AG08396 (cell line): ENCODE data around the gene GRK1.

Experiments
- DNase-seq: peaks from one replicate; pipeline ENCODE4 v3.0.0; 2012; ENCODE audit warnings: low spot score, mixed read lengths

GRK1 gene

DNA sequence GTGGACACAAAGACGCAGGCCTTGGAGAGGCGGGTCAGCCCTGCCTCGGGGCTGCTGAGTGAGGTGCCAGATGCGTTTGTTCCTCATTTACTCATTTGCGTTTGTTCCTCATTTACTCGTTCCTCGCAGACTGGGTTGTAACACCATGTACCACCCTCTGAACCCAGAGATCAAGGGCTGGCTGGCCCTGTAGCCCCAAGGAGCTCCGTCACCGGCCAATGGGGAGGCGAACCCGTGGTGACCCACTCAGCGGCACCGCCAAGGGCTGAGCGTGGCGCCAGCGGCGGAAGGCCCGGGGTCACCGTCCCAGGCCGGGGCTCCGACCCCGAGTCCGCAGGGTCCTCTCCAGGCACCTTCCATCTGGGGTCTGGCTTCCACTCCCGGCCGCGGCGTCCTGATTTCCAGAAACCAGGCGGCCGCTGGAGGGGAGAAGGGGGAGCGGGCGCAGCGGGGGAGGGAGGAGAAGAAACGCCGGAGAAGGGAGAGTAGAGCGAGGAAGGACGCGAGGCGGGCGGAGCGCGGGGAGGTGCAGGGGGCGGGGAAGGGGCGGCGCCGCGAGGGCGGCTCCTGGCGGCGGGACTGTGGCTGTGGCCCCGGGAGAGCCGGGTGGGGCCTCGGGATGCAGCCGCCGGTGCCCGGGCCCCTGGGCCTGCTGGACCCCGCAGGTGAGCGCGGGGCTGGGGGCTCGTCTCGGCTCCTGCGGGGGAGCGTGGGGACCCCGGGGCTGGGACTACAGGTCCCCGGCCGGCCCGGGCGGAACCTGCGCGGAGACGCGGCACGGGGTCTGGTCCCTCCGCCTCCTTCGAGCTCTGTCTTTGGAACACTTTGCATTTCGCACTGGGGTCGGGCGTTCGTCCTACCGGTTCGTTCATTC, 91.9 kb downstream of the GRK1 start, which contains the start of gene TMEM255B:
Gene TMEM255B (plus strand): TSS at position 576 of the 874 bp plus-strand sequence. CDS start 44 bp downstream, at position 620.
- peak; percentile 98 for DNase-seq

DNA sequence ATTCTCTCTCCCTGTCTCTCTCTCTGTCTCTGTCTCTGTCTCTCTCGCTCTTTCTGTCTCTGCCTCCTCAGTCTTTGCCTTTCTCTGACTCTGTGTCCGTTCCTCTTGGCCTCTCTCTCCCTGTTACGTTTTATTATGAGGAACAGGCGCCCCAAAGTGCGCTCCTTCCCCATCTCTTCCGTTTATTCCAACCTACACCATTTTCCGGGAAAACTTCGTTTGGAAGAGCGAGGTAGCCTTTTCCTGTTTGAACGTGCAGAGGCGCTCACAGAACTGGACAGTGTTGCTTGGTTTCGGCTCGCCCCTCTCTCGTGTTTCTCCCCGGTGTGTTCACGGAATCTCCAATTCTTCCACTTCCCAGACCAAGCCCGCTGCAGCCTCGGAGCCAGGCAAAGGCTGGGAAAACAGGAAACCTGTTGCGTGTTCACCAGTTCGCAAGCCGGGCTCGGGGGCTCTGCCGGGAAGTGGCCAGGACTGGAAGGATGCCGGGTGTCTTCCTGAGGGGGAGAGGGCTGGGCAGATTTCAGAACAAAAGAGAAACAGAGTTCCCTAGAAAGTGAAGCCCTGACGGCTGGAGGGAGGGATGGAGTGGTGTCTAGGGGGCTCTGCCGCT, 92.6 kb downstream of the GRK1 start:
- DNase-seq, result peak; percentile 65

DNA sequence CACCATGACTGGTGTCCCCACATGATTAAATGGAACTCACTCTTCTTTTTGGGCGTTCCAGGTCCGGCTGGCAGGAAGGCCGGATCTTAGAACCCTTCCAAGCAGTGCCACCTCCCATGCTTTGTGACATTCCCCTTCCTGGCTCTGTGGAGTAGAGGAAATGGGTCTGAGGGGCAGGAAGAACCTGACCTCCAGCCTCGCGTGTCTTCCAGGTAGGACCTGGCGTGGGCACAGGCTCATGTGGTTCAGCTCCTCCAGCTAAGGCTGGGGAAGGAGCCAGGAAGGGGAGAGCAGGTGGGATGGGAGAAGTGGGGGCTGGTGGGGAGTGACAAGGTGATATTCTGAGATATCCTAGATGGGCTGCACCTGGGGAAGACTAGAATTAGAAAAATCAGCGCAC, 94.1 kb downstream of the GRK1 start:
- no peak for DNase-seq

DNA sequence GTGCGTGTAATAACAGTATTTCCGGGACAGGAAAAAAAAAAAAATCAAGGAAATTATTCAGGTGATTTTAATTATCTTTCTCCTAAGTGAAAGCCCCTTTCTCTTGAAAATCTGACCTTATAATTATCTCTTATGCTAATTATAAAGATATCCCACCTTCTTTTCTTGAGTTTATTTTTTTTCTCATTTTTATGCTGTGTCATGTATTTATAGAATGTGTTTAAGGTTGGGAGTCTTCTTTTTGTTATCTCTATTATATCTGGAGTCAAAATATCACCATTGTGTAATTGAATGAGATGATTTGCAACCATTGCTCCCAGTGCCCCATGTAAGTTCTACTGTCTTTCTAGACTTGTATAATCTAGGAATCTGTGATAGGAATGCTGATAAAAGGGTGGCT, 95.1 kb downstream of the GRK1 start:
- DNase-seq, result no peak

DNA sequence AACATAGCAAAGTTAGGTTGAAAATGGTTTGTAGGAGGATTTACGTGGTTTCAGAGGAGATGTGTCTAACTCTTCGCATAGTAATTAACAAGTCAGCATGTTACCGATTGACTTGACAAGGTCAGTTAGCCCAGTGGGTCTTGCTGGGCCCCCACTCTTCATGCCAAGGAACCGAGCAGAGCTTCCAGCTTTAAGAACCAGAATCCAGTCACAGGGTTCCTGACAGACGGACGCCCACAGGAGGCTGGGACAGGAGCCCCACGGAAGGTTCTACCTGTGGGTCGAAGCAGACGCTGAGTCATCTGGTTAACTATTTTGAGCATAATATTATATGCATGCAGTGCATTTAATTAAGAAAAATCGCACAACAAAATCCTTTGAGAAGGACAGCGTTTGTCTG, 95.5 kb downstream of the GRK1 start:
- DNase-seq, result no peak

DNA sequence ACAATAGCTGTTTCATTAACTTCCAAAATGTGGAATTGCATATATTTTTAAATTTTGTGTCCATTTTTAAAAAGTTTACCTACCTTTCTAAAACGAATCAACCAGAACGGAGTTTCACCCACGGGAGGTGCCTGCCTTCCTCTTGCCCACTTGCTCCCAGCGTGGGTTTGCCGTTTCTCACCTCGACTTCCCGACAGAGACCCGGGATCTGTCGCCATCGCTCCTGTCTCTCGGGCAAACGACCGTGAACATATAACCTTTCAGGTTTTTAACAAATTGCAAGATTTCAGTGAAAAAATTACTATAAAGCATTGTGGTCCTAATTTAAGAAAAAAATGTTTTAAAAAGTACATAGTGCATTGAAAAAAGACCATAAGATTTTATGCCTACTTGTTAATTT, 96.2 kb downstream of the GRK1 start:
- no peak for DNase-seq

DNA sequence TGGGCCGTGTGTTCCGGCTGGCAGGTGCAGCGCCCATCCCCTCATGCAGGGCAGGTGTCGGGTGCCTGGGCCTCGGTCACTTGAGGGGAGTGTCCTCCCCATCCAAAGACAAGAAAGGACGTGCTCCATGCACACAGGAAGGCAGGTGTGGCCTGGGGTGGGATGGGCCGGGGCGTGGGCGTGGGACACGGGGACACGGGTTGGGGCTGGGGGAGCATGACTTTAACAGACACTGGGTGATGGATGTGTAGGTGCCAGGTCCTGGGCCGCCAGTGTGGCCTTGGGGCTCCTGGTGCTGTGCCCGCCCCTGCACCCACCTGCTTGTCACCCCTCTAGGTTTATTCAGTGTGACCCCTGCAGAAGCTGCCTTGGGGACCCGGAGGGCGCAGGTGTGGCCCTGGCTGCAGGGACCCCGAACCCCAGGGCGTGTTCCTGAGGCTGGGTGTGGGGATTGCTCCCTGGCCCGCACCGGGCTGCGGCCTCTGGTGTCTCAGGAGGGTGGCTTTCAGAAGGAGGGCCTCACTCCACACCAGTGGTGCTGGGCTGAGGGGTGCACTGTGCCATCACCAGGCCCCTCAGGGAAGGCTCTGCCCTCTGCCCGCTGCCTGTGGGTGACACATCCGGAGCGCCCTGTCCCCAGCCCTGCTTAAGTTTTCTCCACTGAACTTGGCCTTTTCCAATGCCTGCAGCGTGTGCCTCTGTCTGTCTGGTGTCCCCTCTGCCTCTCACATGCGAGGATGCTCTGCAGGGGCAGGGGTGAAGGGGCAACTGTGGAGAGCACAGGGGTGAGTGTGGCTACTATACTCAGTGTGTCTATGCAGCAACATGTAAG, 97.2 kb downstream of the GRK1 start:
- DNase-seq, result no peak

DNA sequence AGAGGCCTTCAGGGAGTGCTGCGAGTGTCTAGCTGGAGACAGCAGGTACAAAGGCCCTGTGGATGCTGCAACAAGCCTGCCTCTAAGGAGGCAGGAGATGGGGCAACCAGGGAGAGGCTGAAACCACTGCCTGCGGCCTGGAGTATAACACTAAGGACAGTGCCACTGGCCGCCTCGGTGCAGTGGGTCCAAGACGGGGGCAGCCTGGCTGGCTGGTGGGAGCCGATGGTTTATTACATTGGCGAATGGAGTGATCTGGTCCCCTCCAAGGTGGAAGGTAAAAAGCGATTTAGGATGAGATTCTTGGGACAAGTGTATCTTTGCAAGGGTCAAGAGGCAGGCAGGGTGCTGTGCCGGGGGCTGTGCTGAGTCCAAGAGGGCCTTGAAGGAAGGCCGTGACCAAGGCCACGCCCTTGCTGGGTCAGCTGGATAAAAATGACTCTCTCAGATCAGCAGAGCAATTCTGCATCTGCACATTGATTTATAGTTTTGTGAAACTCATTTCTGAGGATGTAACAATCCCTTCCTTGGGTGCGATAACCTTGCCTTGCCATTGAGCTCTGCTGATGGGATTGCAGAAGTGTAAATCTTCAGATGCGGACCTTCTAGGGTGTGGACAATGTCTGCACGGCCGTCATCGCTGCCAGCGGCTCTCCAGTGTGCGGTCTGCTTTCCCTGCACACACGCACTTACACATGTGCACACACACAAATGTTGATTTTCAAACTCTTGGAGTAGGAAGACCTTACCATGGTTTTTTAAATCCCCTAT, 98.0 kb downstream of the GRK1 start:
- DNase-seq, result no peak

DNA sequence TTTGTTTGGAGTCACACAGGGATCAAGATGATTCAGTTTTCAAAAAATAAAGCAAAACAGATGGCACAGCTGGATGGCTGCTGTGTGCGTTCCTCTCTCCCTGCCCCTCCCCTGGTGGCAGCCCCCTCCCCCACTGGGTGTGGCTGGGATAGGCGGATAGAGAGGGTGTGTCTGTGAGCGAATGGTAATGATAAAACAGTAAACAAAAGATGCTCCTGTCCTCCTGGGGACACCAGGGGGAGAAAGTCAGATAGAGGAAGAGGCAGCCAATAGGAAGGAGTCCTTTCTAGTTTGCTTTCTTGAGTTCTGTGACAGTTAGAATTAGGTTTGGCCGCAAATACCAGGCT, 98.5 kb downstream of the GRK1 start:
- DNase-seq, result no peak

DNA sequence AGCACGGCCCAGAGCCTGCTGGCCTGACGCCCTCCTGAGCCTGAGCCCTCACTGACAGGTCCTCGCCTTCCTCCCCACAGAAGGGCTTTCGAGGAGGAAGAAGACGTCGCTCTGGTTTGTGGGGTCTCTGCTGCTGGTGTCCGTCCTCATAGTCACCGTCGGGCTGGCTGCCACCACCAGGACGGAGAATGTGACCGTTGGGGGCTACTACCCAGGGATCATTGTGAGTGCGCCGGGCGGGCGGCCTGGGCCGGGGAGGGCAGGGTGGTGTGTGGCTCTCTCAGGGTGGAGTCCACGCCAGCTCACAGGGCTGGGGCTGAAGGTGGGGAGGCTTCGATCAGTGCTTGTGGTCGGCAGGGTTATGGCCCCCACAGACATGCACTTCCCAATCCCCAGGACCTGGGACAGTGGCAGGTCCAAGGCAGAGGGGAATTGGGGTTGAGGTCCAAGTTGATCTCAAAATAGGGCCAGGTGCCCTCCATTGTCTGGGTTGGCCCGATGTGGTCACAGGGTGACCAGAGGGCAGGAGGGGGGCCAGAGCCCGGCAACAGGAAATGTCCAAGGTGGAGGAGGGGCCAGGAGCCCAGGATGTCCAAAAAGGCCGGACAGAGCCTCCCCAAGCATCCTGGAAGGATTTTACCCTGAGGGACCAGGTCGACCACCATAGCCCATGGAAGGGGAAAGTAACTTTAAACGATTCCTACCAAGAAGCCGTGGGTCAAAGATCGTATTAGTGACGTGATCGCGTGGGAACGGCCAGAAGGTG, 99.2 kb downstream of the GRK1 start:
- no peak for DNase-seq

DNA sequence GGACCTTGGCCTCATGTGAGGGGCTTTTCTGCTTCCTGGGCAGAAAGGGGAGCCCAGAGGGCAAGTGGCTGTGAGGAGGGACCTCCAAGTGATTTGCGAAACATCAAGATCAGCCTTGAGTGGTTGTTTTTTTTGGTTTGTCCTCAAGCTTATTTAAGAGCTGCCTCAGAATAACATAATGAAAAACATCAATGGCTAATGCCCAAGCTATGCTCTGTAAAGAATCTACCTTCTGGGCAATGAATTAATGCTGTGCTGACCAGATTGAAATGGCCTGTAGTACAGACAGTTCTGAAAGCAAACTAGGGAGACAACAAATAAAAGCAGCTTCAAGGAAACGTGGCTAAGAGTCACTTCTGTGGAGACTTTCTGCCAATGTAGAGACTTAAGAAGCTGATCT, 100.3 kb downstream of the GRK1 start:
- no peak for DNase-seq

DNA sequence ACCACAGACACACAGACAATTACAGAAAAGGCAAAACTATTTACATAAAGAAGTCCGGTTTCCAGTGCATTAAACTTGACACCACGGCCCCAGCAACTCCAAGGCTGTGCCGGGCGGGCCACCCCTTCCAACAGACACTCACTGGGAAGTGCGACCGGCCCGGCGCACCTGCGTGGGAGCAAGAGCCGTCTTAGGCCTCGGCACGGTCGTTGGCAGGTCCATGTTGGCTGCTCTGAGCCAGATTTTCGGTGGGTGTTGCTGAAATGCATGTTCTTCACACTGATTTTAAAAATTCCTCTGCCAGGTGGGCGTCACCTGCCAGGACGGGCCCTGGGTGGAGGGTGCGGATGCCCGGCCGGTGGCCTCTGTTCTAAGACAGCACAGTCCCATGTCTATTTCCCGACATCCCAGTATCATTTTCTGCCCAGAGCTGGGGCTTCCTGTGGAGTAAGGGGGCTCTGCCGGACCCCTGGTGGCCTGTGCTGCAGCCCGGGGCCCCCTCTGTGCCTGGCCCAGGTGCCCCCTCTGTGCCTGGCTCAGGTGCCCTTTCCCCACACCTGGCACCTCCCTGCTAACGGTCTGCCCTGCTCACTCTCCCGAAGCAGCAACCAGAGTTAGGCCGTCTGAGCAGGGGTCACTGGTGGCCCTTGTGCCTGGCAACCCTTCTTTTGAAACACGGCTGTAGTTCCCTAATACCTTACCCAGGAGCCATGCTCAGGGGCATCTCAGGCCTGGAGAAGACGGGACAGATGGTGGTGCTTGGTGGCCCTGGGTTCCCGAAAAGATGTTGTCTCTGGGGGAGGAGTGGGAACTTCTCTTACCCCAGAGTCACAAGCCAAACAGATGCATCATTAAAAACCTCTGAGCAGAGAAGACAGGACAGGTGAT, 101.2 kb downstream of the GRK1 start:
- DNase-seq, result no peak

DNA sequence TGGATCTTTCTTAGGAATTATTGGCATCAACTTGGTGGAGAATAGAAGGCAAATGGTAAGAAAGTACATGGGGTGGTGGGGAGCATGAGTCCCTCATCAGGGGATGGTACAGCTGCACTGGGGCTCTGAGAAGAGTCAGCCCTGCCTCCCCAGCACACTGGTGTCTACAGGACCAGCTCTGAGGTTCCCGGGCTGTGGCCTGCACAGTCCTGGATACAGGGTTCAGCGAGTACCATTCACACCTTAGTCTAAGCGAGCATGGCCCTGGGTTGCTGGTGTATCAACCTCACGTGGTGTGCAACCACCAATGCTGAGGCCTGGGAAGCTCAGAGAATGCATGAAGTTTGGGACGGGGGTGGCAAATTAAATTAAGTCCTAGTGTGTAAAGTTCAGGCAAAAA, 102.1 kb downstream of the GRK1 start:
- no peak for DNase-seq

DNA sequence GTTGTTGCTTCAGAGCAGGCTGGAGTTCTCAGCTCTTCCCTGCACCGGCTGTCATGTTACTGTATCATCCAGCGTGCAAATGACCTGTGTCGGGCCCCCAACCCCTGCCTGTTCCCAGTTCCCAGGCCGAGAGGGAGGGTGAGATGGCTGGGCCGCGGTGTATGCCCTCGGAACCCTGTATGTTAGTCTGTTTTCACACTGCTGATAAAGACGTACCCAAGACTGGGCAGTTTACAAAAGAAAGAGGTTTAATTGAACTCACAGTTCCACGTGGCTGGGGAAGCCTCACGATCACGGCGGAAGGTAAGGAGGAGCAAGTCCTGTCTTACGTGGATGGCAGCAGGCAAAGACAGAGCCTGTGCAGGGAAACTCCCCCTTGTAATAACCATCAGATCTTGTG, 102.9 kb downstream of the GRK1 start:
- no peak for DNase-seq

DNA sequence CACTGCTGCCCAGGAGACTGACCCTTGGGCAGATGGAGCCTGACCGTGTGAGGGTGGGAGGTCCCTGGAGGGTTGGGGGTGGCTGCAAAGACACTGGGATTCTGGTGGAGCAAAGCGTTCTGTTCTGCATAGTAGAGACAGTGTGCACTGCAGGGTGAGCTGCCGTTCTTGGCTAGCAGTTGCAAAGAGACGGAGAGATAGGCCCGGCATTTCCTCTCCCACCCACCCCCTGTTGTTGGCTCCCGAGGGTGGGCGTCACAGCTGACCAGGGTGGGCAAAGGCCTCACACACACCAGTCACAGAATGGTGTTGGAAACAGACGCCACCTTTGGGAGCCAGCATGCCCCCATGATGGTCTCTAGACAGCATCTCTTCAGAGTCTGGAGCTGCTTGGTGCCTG, 103.4 kb downstream of the GRK1 start:
- DNase-seq, result no peak

DNA sequence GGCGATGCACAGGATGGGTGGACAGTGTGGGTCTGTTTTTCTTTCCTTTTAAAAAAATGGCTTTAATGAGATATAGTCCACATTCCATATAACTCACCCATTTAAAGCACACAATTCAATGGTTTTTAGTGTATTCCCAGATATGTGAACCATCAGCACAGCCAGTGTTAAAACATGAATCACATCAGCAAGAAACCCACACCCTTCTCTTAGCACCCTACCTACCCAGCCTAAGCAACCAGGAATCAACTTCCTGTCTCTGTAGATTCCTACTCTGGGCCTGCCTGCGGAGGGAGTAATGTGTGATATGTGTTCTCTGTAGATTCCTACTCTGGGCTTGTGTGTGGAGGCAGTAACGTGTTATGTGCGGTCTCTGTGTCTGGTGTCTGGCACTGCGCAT, 103.9 kb downstream of the GRK1 start:
- no peak for DNase-seq

DNA sequence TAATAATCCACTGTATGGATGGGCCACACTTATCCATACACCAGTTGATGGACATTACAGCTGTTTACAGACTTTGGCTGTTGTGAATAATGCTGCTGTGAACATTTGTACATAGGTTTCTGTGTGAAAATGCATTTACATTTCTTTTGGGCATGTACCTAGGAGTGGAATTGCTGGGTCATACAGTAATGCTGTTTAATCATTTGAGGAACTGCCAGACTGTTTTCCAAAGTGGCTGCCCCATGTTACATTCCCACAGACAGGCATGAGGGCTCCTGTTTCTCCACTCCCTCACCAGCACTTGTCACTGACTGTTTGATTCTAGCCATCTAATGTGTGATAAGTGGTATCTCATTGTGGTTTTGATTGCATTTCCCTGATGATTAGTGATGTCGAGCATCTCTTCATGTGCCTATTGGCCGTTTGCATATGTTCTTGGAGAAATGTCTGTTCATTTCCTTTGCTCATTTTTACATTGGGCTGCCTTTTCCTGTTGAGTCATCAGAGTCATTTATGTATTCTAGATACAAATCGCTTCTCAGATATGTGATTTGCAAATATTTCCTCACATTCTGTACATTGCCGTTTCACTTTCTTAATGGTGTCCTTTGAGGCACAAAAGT, 104.8 kb downstream of the GRK1 start:
- no peak for DNase-seq

DNA sequence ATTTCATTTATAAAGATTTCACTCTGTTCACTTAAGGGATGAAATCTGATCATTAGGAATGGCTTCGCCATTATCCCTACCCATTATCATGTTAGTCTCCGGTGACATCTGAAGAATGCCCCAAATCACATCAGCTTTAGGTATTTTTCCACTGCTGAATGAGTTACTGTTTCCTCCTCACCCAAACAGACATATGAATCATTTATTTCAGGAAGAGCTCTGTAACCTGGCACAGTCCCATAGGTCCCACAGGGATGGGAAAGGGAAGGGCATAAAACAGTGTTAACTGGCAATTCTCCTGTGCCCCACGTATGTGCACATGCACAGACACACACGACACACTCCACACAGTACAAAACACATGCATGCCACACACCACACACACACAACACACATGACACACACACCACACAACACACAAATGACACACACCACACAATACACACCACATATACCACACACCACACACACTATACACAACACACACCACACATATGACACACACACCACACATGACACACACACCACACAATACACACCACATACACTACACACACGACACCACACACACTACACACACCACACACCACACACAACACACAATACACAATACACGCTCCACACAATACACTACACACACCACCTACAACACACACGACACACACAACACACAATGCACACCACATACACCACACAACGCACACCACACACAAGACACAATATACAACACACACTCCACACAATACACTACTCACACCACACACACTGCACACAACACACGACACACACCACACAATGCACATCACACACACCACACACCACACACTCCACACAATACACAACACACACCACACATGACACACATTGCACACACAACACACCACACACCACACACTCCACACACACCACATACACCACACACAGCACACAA, 107.4 kb downstream of the GRK1 start:
- peak; percentile 72 for DNase-seq
